Measurements from ENCODE around the gene ZNF366.

ZNF366 gene

DNA sequence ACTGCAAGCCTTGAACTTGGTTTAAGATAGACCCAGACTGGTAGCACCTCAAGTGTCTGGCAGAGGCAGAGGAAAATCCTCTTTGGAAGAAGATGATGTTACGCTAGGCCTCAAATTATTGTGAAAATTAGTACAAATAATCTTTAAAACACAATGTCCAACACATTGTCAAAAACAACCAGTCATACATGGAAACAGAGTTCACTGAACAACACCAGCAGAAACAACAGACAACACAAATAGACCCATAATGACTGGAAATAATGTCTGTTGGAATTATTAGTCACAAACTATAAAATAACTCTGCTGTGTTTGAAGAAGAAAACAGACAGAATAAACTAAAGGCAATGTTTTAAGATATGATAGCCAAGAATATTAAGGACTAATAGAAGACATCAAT is 15.4 kb upstream of the ZNF366 start (continued):
- TF ChIP-seq ZNF280D (tag by site-specific recombination; IDR thresholded peaks at IDR 0.05) (no peak), ZBTB17 (tag by site-specific recombination; IDR thresholded peaks at IDR 0.05) (no peak), KLF17 (tag by site-specific recombination; IDR thresholded peaks at IDR 0.05) (no peak), GLI4 (tag by site-specific recombination; IDR thresholded peaks at IDR 0.05) (no peak), ZBTB11 (tag by site-specific recombination; conservative IDR thresholded peaks at IDR 0.05; ENCODE audit: low read depth) (no peak)

- TF ChIP-seq ZNF777 (tag by site-specific recombination; IDR thresholded peaks at IDR 0.05; ENCODE audit: borderline replicate concordance) (no peak), ZNF184 (tag by site-specific recombination; IDR thresholded peaks at IDR 0.05) (no peak), ZFHX2 (tag by site-specific recombination; conservative IDR thresholded peaks at IDR 0.05) (no peak), ZNF24 (tag by site-specific recombination; IDR thresholded peaks at IDR 0.05) (no peak), ZNF37A (tag by site-specific recombination; IDR thresholded peaks at IDR 0.05) (no peak), ZNF549 (tag by site-specific recombination; IDR thresholded peaks at IDR 0.05) (no peak), ZSCAN30 (tag by site-specific recombination; IDR thresholded peaks at IDR 0.05) (no peak)
- TF ChIP-seq, protein P1, sequence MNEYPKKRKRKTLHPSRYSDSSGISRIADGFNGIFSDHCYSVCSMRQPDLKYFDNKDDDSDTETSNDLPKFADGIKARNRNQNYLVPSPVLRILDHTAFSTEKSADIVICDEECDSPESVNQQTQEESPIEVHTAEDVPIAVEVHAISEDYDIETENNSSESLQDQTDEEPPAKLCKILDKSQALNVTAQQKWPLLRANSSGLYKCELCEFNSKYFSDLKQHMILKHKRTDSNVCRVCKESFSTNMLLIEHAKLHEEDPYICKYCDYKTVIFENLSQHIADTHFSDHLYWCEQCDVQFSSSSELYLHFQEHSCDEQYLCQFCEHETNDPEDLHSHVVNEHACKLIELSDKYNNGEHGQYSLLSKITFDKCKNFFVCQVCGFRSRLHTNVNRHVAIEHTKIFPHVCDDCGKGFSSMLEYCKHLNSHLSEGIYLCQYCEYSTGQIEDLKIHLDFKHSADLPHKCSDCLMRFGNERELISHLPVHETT (tag by site-specific recombination; IDR thresholded peaks at IDR 0.05): no peak
- TF ChIP-seq, protein P2, sequence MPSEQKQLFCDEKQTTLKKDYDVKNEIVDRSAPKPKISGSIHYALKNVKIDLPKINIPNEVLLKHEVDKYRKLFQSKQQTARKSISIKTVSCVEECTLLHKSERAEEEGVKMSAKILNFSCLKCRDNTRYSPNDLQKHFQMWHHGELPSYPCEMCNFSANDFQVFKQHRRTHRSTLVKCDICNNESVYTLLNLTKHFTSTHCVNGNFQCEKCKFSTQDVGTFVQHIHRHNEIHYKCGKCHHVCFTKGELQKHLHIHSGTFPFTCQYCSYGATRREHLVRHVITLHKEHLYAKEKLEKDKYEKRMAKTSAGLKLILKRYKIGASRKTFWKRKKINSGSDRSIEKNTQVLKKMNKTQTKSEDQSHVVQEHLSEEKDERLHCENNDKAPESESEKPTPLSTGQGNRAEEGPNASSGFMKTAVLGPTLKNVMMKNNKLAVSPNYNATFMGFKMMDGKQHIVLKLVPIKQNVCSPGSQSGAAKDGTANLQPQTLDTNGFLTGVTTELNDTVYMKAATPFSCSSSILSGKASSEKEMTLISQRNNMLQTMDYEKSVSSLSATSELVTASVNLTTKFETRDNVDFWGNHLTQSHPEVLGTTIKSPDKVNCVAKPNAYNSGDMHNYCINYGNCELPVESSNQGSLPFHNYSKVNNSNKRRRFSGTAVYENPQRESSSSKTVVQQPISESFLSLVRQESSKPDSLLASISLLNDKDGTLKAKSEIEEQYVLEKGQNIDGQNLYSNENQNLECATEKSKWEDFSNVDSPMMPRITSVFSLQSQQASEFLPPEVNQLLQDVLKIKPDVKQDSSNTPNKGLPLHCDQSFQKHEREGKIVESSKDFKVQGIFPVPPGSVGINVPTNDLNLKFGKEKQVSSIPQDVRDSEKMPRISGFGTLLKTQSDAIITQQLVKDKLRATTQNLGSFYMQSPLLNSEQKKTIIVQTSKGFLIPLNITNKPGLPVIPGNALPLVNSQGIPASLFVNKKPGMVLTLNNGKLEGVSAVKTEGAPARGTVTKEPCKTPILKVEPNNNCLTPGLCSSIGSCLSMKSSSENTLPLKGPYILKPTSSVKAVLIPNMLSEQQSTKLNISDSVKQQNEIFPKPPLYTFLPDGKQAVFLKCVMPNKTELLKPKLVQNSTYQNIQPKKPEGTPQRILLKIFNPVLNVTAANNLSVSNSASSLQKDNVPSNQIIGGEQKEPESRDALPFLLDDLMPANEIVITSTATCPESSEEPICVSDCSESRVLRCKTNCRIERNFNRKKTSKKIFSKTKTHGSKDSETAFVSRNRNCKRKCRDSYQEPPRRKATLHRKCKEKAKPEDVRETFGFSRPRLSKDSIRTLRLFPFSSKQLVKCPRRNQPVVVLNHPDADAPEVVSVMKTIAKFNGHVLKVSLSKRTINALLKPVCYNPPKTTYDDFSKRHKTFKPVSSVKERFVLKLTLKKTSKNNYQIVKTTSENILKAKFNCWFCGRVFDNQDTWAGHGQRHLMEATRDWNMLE (tag by site-specific recombination; conservative IDR thresholded peaks at IDR 0.05; ENCODE audit: low read depth): no peak
- POLR2A ChIA-PET: no interaction called here
- Histone ChIP-seq H3K4me3 (ENCODE audit: low read depth, low read length) (no peak overlapping the region), H3K9me3 (ENCODE audit: control insufficient read depth, insufficient read depth, low read depth, low read length) (no peaks in the 10 kb centered on the region), H3K4me1 (ENCODE audit: control insufficient read depth, insufficient read depth, low read length) (no peaks in the 10 kb centered on the region), H3K36me3 (ENCODE audit: control insufficient read depth in 2 of 2, insufficient read depth in 1 of 2, low read length in 2 of 2) (no peaks in the 10 kb centered on the region), H3K27ac (ENCODE audit: extremely low read depth, low read depth, low read length) (no peak overlapping the region)
- CTCF ChIA-PET: no interaction called here
Measured at GRCh38 chr5:72519111-72519510, 11.9 kb upstream of the ZNF366 start.
